K562 (cell line): ENCODE measurements around the gene KCNAB1.

Experiments
- JUN ChIP-seq, 2 experiments: sonication (generic) in 1 of 2; formaldehyde crosslinking in 1 of 2; IDR thresholded peaks; 2 replicates each; pipeline versions ENCODE4 v1.6.1 to v1.8.0; 2012 to 2022; ENCODE audit warnings: borderline replicate concordance in 2 of 2, mild to moderate bottlenecking in 2 of 2, improper control_type of control experiment in 1 of 2, low read depth in 1 of 2, low read length in 1 of 2, missing genetic modification reagents in 1 of 2
- MLLT1 ChIP-seq, 2 experiments: fragments of 450-650 bp; IDR thresholded peaks; 2 replicates each; pipeline ENCODE4 v1.6.1; 2016
- PHTF2 ChIP-seq: fragments of 250-450 bp; sonication (Bioruptor Pico); IDR thresholded peaks from 2 replicates; pipeline ENCODE4 v1.5.0; 2021; ENCODE audit warnings: mild to moderate bottlenecking
- SIN3A ChIP-seq, 2 experiments: fragments of 150-350 bp in 1 of 2; IDR thresholded peaks; 2 replicates each; pipeline ENCODE4 v1.6.1; 2011 to 2016; ENCODE audit warnings: borderline replicate concordance in 2 of 2, low read depth in 2 of 2, low read length in 2 of 2, mild to moderate bottlenecking in 2 of 2, moderate library complexity in 2 of 2; ENCODE audit not compliant: control insufficient read depth in 1 of 2
- TFAP4 ChIP-seq: sonication (generic); formaldehyde crosslinking; IDR thresholded peaks from 2 replicates; pipeline ENCODE4 v1.8.0; 2022; ENCODE audit warnings: missing genetic modification reagents, mild to moderate bottlenecking, moderate library complexity, borderline replicate concordance

DNA sequence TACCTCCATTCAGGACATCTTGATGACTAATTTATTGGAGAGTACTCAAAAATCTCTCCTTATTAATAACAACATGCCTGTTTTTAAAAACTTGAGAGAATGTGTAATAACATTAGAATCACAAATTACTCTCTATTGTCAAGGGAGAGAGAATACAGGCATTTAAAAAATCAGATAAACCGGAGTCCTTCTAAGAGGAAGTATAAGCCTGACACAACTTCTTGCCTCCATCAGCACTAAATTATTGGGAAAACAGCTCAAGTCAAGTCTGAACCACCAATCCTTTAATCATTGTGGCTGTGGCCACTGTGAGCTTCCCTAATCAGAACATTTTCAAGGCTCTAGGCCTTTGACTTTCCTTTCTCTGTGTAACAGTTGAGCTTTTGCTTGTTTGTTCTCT, 396.6 kb downstream of the KCNAB1 start:
- TF ChIP-seq MLLT1 (IDR thresholded peaks at IDR 0.05) (no peak), JUN (IDR thresholded peaks at IDR 0.05; ENCODE audit: borderline replicate concordance, low read depth, low read length) (no peak), JUN (CRISPR knock-in tag; IDR thresholded peaks at IDR 0.05; ENCODE audit: borderline replicate concordance) (no peak), TFAP4 (CRISPR knock-in tag) (no peak), SIN3A (IDR thresholded peaks at IDR 0.05; ENCODE audit: borderline replicate concordance in 2 of 2, control insufficient read depth in 1 of 2, low read depth in 2 of 2, low read length in 2 of 2) (no peak), PHTF2 (CRISPR knock-in tag) (no peak)
